WERI-Rb-1 (cell line): ENCODE data around the gene POTEH.
"Not testable (repeated sequence)": the region's sequence is repeated elsewhere in the genome, so short reads cannot be mapped to it uniquely, and the experiment has no call there.

Experiments
- DNase-seq: peaks from one replicate; pipeline ENCODE4 v3.0.0-alpha.2; 2020
- H3K27ac ChIP-seq: fragments of 250-450 bp; sonication (Bioruptor Pico); 2 replicates; pipeline ENCODE4 v1.5.1; 2020; ENCODE audit warnings: mild to moderate bottlenecking, moderate library complexity
- H3K27me3 ChIP-seq: fragments of 250-450 bp; sonication (Bioruptor Pico); 2 replicates; pipeline ENCODE4 v1.5.1; 2021; ENCODE audit warnings: mild to moderate bottlenecking, low read depth, moderate library complexity; ENCODE audit not compliant: insufficient read depth, severe bottlenecking
- H3K36me3 ChIP-seq: fragments of 250-450 bp; sonication (Bioruptor Pico); 2 replicates; pipeline ENCODE4 v1.5.1; 2020; ENCODE audit warnings: mild to moderate bottlenecking, moderate library complexity
- H3K4me3 ChIP-seq: 2 replicates; pipeline ENCODE4 v1.5.1; 2011; ENCODE audit warnings: low read depth, mild to moderate bottlenecking, control low read depth, low read length
- H3K9me3 ChIP-seq: fragments of 250-450 bp; sonication (Bioruptor Pico); 2 replicates; pipeline ENCODE4 v1.5.1; 2021; ENCODE audit warnings: mild to moderate bottlenecking, moderate library complexity; ENCODE audit not compliant: severe bottlenecking

POTEH gene

GRCh38 chr22:15689749-15690125 is at the start of gene POTEH:
Gene POTEH, plus strand, starts transcription at chr22:15690026. Its CDS starts 52 bp downstream, at chr22:15690078.
- not testable (repeated sequence) for DNase-seq, H3K27ac ChIP-seq, H3K4me3 ChIP-seq, H3K9me3 ChIP-seq, H3K36me3 ChIP-seq, H3K27me3 ChIP-seq

DNA sequence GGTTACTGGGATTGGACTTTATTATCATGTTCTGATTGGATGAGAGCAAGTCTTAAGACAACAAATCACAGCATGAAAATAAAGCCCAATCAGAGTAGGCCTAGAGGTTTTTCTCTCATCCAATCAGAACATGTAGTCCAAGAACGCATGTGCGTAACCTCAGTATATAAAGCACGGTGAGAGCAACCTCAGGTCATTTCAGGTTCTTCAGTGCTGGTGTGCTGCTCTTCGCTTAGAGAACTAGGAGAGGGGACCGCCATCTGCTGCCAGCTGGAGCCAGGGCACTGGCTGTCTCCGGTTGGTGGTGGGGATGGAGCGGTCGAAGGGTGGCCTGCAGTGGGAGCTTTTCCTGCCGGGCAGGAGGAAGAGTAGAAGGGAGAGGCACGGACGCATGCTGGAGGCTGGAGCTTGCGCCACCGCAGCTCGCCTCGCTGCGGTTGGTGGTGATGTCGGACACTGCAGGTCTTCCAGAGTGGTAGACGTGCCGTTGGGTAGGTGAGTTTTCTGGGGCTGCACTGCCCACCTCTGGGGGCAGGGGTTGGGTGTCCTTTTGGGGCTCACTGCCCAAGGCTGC is 47.5 kb upstream of the POTEH start:
- H3K4me3 ChIP-seq, H3K36me3 ChIP-seq, H3K9me3 ChIP-seq, H3K27ac ChIP-seq, H3K27me3 ChIP-seq, DNase-seq: not testable (repeated sequence)

- not testable (repeated sequence) for H3K36me3 ChIP-seq, H3K4me3 ChIP-seq, DNase-seq, H3K27me3 ChIP-seq, H3K9me3 ChIP-seq, H3K27ac ChIP-seq
Observed at GRCh38 chr22:15651954-15652353, 37.9 kb upstream of the POTEH start.

GRCh38 chr22:15652738-15653137 is 37.1 kb upstream of the POTEH start:
- not testable (repeated sequence) for H3K4me3 ChIP-seq, H3K9me3 ChIP-seq, H3K27me3 ChIP-seq, H3K36me3 ChIP-seq, DNase-seq, H3K27ac ChIP-seq

DNA sequence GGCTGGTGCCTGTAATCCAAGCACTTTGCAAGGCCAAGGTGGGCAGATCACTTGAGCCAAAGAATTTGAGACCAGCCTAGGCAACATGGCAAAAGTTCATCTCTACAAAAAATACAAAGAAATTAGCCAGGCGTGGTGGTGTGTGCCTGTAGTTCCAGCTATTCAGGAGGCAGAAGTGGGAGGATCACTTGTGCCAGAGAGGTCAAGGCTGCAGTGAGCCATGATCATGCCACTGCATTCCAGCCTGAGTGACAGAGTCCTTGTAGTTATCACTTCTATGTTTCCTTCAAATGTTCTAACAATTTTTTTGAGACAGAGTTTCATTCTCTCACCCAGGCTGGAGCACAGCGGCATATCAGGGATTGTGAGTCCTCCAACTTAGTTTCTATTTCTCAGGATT is 36.6 kb upstream of the POTEH start:
- H3K27me3 ChIP-seq: not testable (repeated sequence)

GRCh38 chr22:15661102-15661501 is 28.7 kb upstream of the POTEH start:
- not testable (repeated sequence) for H3K9me3 ChIP-seq, H3K27ac ChIP-seq, H3K27me3 ChIP-seq, DNase-seq, H3K4me3 ChIP-seq, H3K36me3 ChIP-seq

More for the DNA sequence above, 36.6 kb upstream of the POTEH start:
- H3K27ac ChIP-seq, DNase-seq, H3K9me3 ChIP-seq, H3K36me3 ChIP-seq, H3K4me3 ChIP-seq: not testable (repeated sequence)

GRCh38 chr22:15664682-15665081 is 25.1 kb upstream of the POTEH start:
- not testable (repeated sequence) for H3K27me3 ChIP-seq, H3K27ac ChIP-seq, H3K36me3 ChIP-seq, DNase-seq, H3K9me3 ChIP-seq, H3K4me3 ChIP-seq

GRCh38 chr22:15665478-15665877 is 24.3 kb upstream of the POTEH start:
- H3K9me3 ChIP-seq, H3K27me3 ChIP-seq, H3K36me3 ChIP-seq, H3K4me3 ChIP-seq, H3K27ac ChIP-seq, DNase-seq: not testable (repeated sequence)

DNA sequence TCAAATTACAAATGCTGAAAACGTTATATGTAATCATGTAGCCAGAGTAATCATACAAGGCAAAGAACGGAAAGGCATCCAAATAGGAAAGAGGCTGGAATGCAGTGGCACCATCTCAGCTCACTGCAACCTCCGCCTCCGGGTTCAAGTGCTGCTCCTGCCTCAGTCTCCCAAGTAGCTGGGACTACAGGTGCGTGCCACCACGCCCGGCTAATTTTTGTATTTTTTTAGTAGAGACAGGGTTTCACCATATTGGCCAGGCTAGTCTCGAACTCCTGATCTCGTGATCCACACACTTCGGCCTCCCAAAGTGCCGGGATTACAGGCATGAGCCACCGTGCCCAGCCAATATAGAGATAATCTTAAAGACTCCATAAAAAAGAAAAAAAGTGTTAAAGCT is 20.4 kb upstream of the POTEH start:
- not testable (repeated sequence) for H3K4me3 ChIP-seq, H3K27ac ChIP-seq, H3K36me3 ChIP-seq, H3K9me3 ChIP-seq, DNase-seq, H3K27me3 ChIP-seq

- H3K36me3 ChIP-seq, H3K9me3 ChIP-seq, H3K4me3 ChIP-seq, H3K27me3 ChIP-seq, DNase-seq, H3K27ac ChIP-seq: not testable (repeated sequence)
Observed at GRCh38 chr22:15679702-15680101, 10.1 kb upstream of the POTEH start.

- DNase-seq, H3K4me3 ChIP-seq, H3K9me3 ChIP-seq, H3K27ac ChIP-seq, H3K27me3 ChIP-seq, H3K36me3 ChIP-seq: not testable (repeated sequence)
Observed at GRCh38 chr22:15684115-15684514, 5.7 kb upstream of the POTEH start.

GRCh38 chr22:15684695-15685094 is 5.1 kb upstream of the POTEH start:
- not testable (repeated sequence) for H3K4me3 ChIP-seq, H3K27ac ChIP-seq, H3K27me3 ChIP-seq, H3K36me3 ChIP-seq, H3K9me3 ChIP-seq, DNase-seq

GRCh38 chr22:15685641-15686040 is 4.2 kb upstream of the POTEH start:
- not testable (repeated sequence) for H3K4me3 ChIP-seq, H3K9me3 ChIP-seq, DNase-seq, H3K27ac ChIP-seq, H3K27me3 ChIP-seq, H3K36me3 ChIP-seq

DNA sequence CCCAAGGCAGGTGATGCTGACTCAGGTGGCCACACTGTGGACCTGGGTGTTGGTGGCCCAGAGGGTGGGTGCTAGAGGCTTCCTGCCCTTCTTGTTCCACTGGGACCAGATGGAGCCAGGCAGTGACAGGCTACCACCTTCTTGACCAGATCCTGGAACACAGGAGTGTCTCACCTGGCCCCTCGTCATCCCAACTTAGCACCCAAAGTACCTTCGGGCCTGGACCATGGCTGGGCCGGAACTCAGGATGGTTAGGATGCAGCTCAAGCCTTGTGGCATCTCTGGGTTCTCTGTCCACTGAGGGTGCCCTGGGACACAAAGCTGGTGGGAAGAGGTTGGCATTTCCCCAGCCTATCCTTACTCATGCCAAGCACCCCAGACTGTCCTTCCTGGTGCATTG is 2.7 kb upstream of the POTEH start:
- not testable (repeated sequence) for H3K27me3 ChIP-seq, H3K36me3 ChIP-seq, DNase-seq

GRCh38 chr22:15687676-15688075 is 2.1 kb upstream of the POTEH start:
- H3K36me3 ChIP-seq, H3K27me3 ChIP-seq, DNase-seq, H3K4me3 ChIP-seq, H3K9me3 ChIP-seq, H3K27ac ChIP-seq: not testable (repeated sequence)

More for the DNA sequence above, 2.7 kb upstream of the POTEH start:
- not testable (repeated sequence) for H3K27ac ChIP-seq, H3K9me3 ChIP-seq, H3K4me3 ChIP-seq

- not testable (repeated sequence) for H3K4me3 ChIP-seq, H3K27me3 ChIP-seq, H3K36me3 ChIP-seq, H3K9me3 ChIP-seq, H3K27ac ChIP-seq, DNase-seq
Observed at GRCh38 chr22:15688090-15688489, 1.7 kb upstream of the POTEH start.
